ENCODE measurements around the gene SOBP. TPM values are rescaled to one million over a fixed set of nuclear protein-coding genes. Genes with fewer than 3 reads are reported as not detected.

Gene SOBP
- total RNA-seq, 1 donor from 2014 or later, result 1.2 TPM

GRCh38 chr6:107563694-107564588 is 74.0 kb downstream of the SOBP start:
- Histone ChIP-seq H3K4me3 (ENCODE audit: low read depth, low read length) (no peak overlapping the region), H3K27me3 (ENCODE audit: control insufficient read depth, insufficient read depth, low read length) (no peaks in the 10 kb centered on the region), H3K36me3 (ENCODE audit: control insufficient read depth, insufficient read depth, low read length) (no peaks in the 10 kb centered on the region)
- DNase-seq (ENCODE audit: low read depth), result no peak
- no peak for TF ChIP-seq CTCF (IDR thresholded peaks at IDR 0.05; ENCODE audit: insufficient read depth, low read length, poor library complexity, severe bottlenecking)

GRCh38 chr6:107564589-107564951 is 74.7 kb downstream of the SOBP start:
- H3K27me3 ChIP-seq (ENCODE audit: control insufficient read depth, insufficient read depth, low read length), result no peaks in the 10 kb centered on the region
- TF ChIP-seq CTCF (IDR thresholded peaks at IDR 0.05; ENCODE audit: insufficient read depth, low read length, poor library complexity, severe bottlenecking), result no peak
- no peak for DNase-seq (ENCODE audit: low read depth)
- H3K36me3 ChIP-seq (ENCODE audit: control insufficient read depth, insufficient read depth, low read length), result no peaks in the 10 kb centered on the region
- H3K4me3 ChIP-seq (ENCODE audit: low read depth, low read length), result no peak overlapping the region

- no peaks in the 10 kb centered on the region for H3K27me3 ChIP-seq (ENCODE audit: control insufficient read depth, insufficient read depth, low read length)
- DNase-seq (ENCODE audit: low read depth), result no peak
- H3K4me3 ChIP-seq (ENCODE audit: low read depth, low read length), result no peak overlapping the region
- no peak for TF ChIP-seq CTCF (IDR thresholded peaks at IDR 0.05; ENCODE audit: insufficient read depth, low read length, poor library complexity, severe bottlenecking)
- H3K36me3 ChIP-seq (ENCODE audit: control insufficient read depth, insufficient read depth, low read length), result no peaks in the 10 kb centered on the region
Measured at GRCh38 chr6:107565165-107565723, 75.3 kb downstream of the SOBP start.

GRCh38 chr6:107567643-107568042 is 77.7 kb downstream of the SOBP start:
- H3K27me3 ChIP-seq (ENCODE audit: control insufficient read depth, insufficient read depth, low read length), result no peaks in the 10 kb centered on the region
- no peak for TF ChIP-seq CTCF (IDR thresholded peaks at IDR 0.05; ENCODE audit: insufficient read depth, low read length, poor library complexity, severe bottlenecking)
- no peak for DNase-seq (ENCODE audit: low read depth)

GRCh38 chr6:107569473-107569872 is 79.6 kb downstream of the SOBP start:
- H3K36me3 ChIP-seq (ENCODE audit: control insufficient read depth, insufficient read depth, low read length), result no peaks in the 10 kb centered on the region
- no peak for DNase-seq (ENCODE audit: low read depth)
- H3K27me3 ChIP-seq (ENCODE audit: control insufficient read depth, insufficient read depth, low read length), result no peaks in the 10 kb centered on the region
- no peak for TF ChIP-seq CTCF (IDR thresholded peaks at IDR 0.05; ENCODE audit: insufficient read depth, low read length, poor library complexity, severe bottlenecking)
- H3K4me3 ChIP-seq (ENCODE audit: low read depth, low read length), result no peak overlapping the region

More at GRCh38 chr6:107567643-107568042, 77.7 kb downstream of the SOBP start:
- no peak overlapping the region for H3K4me3 ChIP-seq (ENCODE audit: low read depth, low read length)
- H3K36me3 ChIP-seq (ENCODE audit: control insufficient read depth, insufficient read depth, low read length), result no peaks in the 10 kb centered on the region

All from kidney epithelial cell (primary cell).